Middle frontal gyrus (tissue), 1 donor: ENCODE data around the gene DYRK3.
"Not testable (repeated sequence)": the region's sequence is repeated elsewhere in the genome, so short reads cannot be mapped to it uniquely, and the experiment has no call there.

ENCODE experiments used
- DNase-seq: peaks from one replicate; pipeline ENCODE4 v3.0.0-alpha.2; 2015; ENCODE audit warnings: low spot score; ENCODE audit errors: extremely low spot score

The DYRK3 gene

GRCh38 chr1:206635080-206635977 lies at the start of gene DYRK3:
Gene DYRK3 (plus strand): TSS chr1:206635536. CDS start chr1:206635704, 168 bp downstream.
- peak; percentile 80 for DNase-seq

- DNase-seq = no peak
These were observed 48.6 kb upstream of the DYRK3 start for GRCh38 chr1:206586501-206587445.

GRCh38 chr1:206587904-206588303 lies 47.4 kb upstream of the DYRK3 start:
- no peak for DNase-seq

- DNase-seq = no peak
These were observed 46.8 kb upstream of the DYRK3 start for GRCh38 chr1:206588492-206588891.

GRCh38 chr1:206589206-206589605 lies 46.1 kb upstream of the DYRK3 start:
- DNase-seq = no peak

GRCh38 chr1:206590025-206590758 lies 45.1 kb upstream of the DYRK3 start:
- no peak for DNase-seq

- DNase-seq = no peak
These were observed 44.1 kb upstream of the DYRK3 start for GRCh38 chr1:206591226-206591625.

- no peak for DNase-seq
These were observed 43.6 kb upstream of the DYRK3 start for GRCh38 chr1:206591696-206592095.

GRCh38 chr1:206593351-206593925 lies 41.9 kb upstream of the DYRK3 start:
- no peak for DNase-seq

- DNase-seq = no peak
These were observed 39.6 kb upstream of the DYRK3 start for GRCh38 chr1:206595581-206596318.

- no peak for DNase-seq
These were observed 39.0 kb upstream of the DYRK3 start for GRCh38 chr1:206596319-206596666.

- no peak for DNase-seq
These were observed 34.8 kb upstream of the DYRK3 start for GRCh38 chr1:206600527-206600926.

- no peak for DNase-seq
These were observed 30.5 kb upstream of the DYRK3 start for GRCh38 chr1:206604861-206605260.

GRCh38 chr1:206606867-206607266 lies 28.5 kb upstream of the DYRK3 start:
- no peak for DNase-seq

GRCh38 chr1:206608108-206608698 lies 27.1 kb upstream of the DYRK3 start:
- DNase-seq = no peak

GRCh38 chr1:206609229-206609991 lies 25.9 kb upstream of the DYRK3 start:
- no peak for DNase-seq

GRCh38 chr1:206612129-206612876 lies 23.0 kb upstream of the DYRK3 start, which contains the start of gene EIF2D:
Gene EIF2D (minus strand): TSS chr1:206612465. CDS start chr1:206612342, 123 bp downstream.
- peak; percentile 91 for DNase-seq

- DNase-seq = not testable (repeated sequence)
These were observed 8.9 kb upstream of the DYRK3 start for GRCh38 chr1:206626396-206626795.
